HG03060 (cell line): ENCODE data around the gene CRTAC1.

Source experiments
- ATAC-seq: cut with Tn5 transposase; IDR thresholded peaks from one replicate; pipeline ENCODE4 v1.9.1; 2021; ENCODE audit warnings: low read depth, moderate number of reproducible peaks; ENCODE audit not compliant: unreplicated experiment

CRTAC1 gene

GRCh38 chr10:98031440-98031839 is 1.0 kb upstream of the CRTAC1 start:
- no peak for ATAC-seq

GRCh38 chr10:98030991-98031431 is 590 bp upstream of the CRTAC1 start:
- no peak for ATAC-seq

GRCh38 chr10:98029149-98030092 is 1.0 kb downstream of the CRTAC1 start:
- ATAC-seq, result no peak

GRCh38 chr10:98028168-98028770 is 2.2 kb downstream of the CRTAC1 start:
- no peak for ATAC-seq

GRCh38 chr10:98023024-98023423 is 7.4 kb downstream of the CRTAC1 start:
- no peak for ATAC-seq

- no peak for ATAC-seq
Measured at GRCh38 chr10:98020784-98021183, 9.6 kb downstream of the CRTAC1 start.

- no peak for ATAC-seq
Measured at GRCh38 chr10:98020254-98020653, 10.2 kb downstream of the CRTAC1 start.

GRCh38 chr10:98019784-98020183 is 10.6 kb downstream of the CRTAC1 start:
- no peak for ATAC-seq

GRCh38 chr10:98016772-98017475 is 13.5 kb downstream of the CRTAC1 start:
- ATAC-seq, result no peak

- no peak for ATAC-seq
Measured at GRCh38 chr10:98013776-98014175, 16.6 kb downstream of the CRTAC1 start.

GRCh38 chr10:98013122-98013521 is 17.3 kb downstream of the CRTAC1 start:
- ATAC-seq, result no peak

- ATAC-seq, result no peak
Measured at GRCh38 chr10:98012644-98013043, 17.8 kb downstream of the CRTAC1 start.

GRCh38 chr10:98010939-98011685 is 19.3 kb downstream of the CRTAC1 start:
- no peak for ATAC-seq

GRCh38 chr10:98006266-98006665 is 24.2 kb downstream of the CRTAC1 start:
- no peak for ATAC-seq

GRCh38 chr10:98001736-98002135 is 28.7 kb downstream of the CRTAC1 start:
- ATAC-seq, result no peak

- ATAC-seq, result no peak
Measured at GRCh38 chr10:98000346-98000745, 30.1 kb downstream of the CRTAC1 start.

GRCh38 chr10:97999923-98000248 is 30.5 kb downstream of the CRTAC1 start:
- ATAC-seq, result no peak

GRCh38 chr10:97999066-97999922 is 31.1 kb downstream of the CRTAC1 start:
- ATAC-seq, result no peak

- no peak for ATAC-seq
Measured at GRCh38 chr10:97991871-97992270, 38.5 kb downstream of the CRTAC1 start.

- ATAC-seq, result no peak
Measured at GRCh38 chr10:97981816-97982215, 48.6 kb downstream of the CRTAC1 start.
